Transverse colon (tissue), 4 donors: ENCODE results near the gene DNAJA4. TPM values are rescaled to one million over a fixed set of nuclear protein-coding genes. Genes with fewer than 3 reads are reported as not detected.

Experiments
- DNase-seq: peaks from one replicate; pipeline ENCODE4 v3.0.0-alpha.2; 2019
- H3K27ac ChIP-seq, 4 donors: fragments of 200-600 bp; sonication (generic); 2 replicates each; pipeline ENCODE4 v1.5.1; 2016 to 2018; ENCODE audit warnings: inconsistent platforms in 4 of 4
- H3K27me3 ChIP-seq: fragments of 200-600 bp; sonication (generic); 2 replicates; pipeline ENCODE4 v1.5.1; 2017; ENCODE audit warnings: inconsistent platforms
- H3K36me3 ChIP-seq, 4 donors: fragments of 200-600 bp; sonication (generic); 2 replicates each; pipeline ENCODE4 v1.5.1; 2017 to 2019; ENCODE audit warnings: inconsistent platforms in 4 of 4
- H3K4me1 ChIP-seq, 4 donors: fragments of 200-600 bp; sonication (generic); 2 replicates each; pipeline ENCODE4 v1.5.1; 2017 to 2020; ENCODE audit warnings: inconsistent platforms in 4 of 4
- H3K4me3 ChIP-seq, 4 donors: fragments of 200-600 bp; sonication (generic); 1 replicate in 1 of 4; 2 replicates in 3 of 4; pipeline versions ENCODE4 v1.5.1 to v1.6.1; 2017 to 2019; ENCODE audit warnings: inconsistent platforms in 4 of 4
- H3K9me3 ChIP-seq, 2 donors: fragments of 200-600 bp; sonication (generic); 2 replicates each; pipeline ENCODE4 v1.5.1; 2017 to 2019; ENCODE audit warnings: inconsistent platforms in 2 of 2
- CTCF ChIP-seq, 5 experiments: fragments of 200-600 bp in 3 of 5; fragments of 450-650 bp in 2 of 5; sonication (generic) in 3 of 5; IDR thresholded peaks; 1 replicate in 2 of 5; 2 replicates in 3 of 5; pipeline ENCODE4 v1.5.1; 2016 to 2017; ENCODE audit warnings: antibody characterized with exemption in 5 of 5, inconsistent platforms in 3 of 5, mild to moderate bottlenecking in 2 of 5, moderate library complexity in 1 of 5
- EP300 ChIP-seq: sonication (generic); formaldehyde crosslinking; IDR thresholded peaks from one replicate; pipeline ENCODE4 v1.6.1; 2017; ENCODE audit warnings: antibody characterized with exemption, low read depth
- POLR2A ChIP-seq: fragments of 450-650 bp; IDR thresholded peaks from one replicate; pipeline ENCODE4 v1.6.1; 2016; ENCODE audit warnings: antibody characterized with exemption, mild to moderate bottlenecking, moderate library complexity
- POLR2AphosphoS5 ChIP-seq, 3 donors: sonication (generic); formaldehyde crosslinking; IDR thresholded peaks; one replicate each; pipeline ENCODE4 v1.6.1; 2016; ENCODE audit warnings: antibody characterized with exemption in 3 of 3
- WGBS, 2 donors: methylation state at CpG; one replicate each; pipeline ENCODE4 v1.1.5; 2018; ENCODE audit warnings: low coverage in 1 of 2; 5-methylcytosine and 5-hydroxymethylcytosine counted together
- in situ Hi-C, 4 donors: fragments of 200-750 bp; cut with MboI; loops; one replicate each; pipeline versions ENCODE4 v1.15.0 to v1.15.1; 2017; ENCODE audit warnings: low sequenced_read_pairs in 3 of 4, low pct_ligation_motif_present in 1 of 4, low pct_unique_long_range_greater_than_20kb in 1 of 4
- intact Hi-C: fragments of 100-400 bp; cut with DNase I; formaldehyde crosslinking; loops from one replicate; pipeline ENCODE4 v1.15.1; 2023; ENCODE audit warnings: low total_unique reads
- total RNA-seq, 4 donors: library from RNA; depleted of rRNA; stranded (reverse); fragments of >200 nt; gene quantifications; one replicate each; pipeline ENCODE4 v1.1.0, GENCODE V29; 2016

Gene DNAJA4
- total RNA-seq, 4 donors from 2014 or later, result 34.9 to 69.9 (median 42.5) TPM

GRCh38 chr15:78284758-78285157, 20.4 kb downstream of the DNAJA4 start:
- Histone ChIP-seq H3K27ac (no peak overlapping the region), H3K4me1 (no peaks in the 10 kb centered on the region), H3K36me3 (peaks cover 0 to 32% (median 13%) of the 10 kb centered on the region in 4 donors), H3K27me3 (no peaks in the 10 kb centered on the region), H3K9me3 (no peaks in the 10 kb centered on the region), H3K4me3 (no peak overlapping the region)
- no peak for DNase-seq
- intact Hi-C loops (no loop called here), in situ Hi-C loops (no loop called here)
- no peak for TF ChIP-seq POLR2A
- TF ChIP-seq CTCF (IDR thresholded peaks at IDR 0.05), result no peak
- TF ChIP-seq POLR2AphosphoS5 (IDR thresholded peaks at IDR 0.05), result no peak
- no peak for TF ChIP-seq EP300
- 83 to 100% methylated on average over 1 to 4 of the region's 4 CpGs for WGBS, 2 donors

- in situ Hi-C loops (no loop called here), intact Hi-C loops (no loop called here)
- Histone ChIP-seq H3K4me3 (no peak overlapping the region), H3K4me1 (peaks cover 0 to 8% (median 0%) of the 10 kb centered on the region in 4 donors), H3K9me3 (no peaks in the 10 kb centered on the region), H3K27me3 (no peaks in the 10 kb centered on the region), H3K36me3 (peaks cover 0 to 6% (median 0%) of the 10 kb centered on the region in 4 donors), H3K27ac (no peak overlapping the region)
- no peak for DNase-seq
- TF ChIP-seq EP300, result no peak
- TF ChIP-seq CTCF (IDR thresholded peaks at IDR 0.05), result no peak
- TF ChIP-seq POLR2AphosphoS5 (IDR thresholded peaks at IDR 0.05), result no peak
- TF ChIP-seq POLR2A, result no peak
- 80 to 88% methylated on average over 1 to 3 of the region's 3 CpGs for WGBS, 2 donors
Measured at GRCh38 chr15:78290222-78290621, 25.9 kb downstream of the DNAJA4 start.

GRCh38 chr15:78291052-78291451, 26.7 kb downstream of the DNAJA4 start:
- in situ Hi-C loops, result no loop called here

GRCh38 chr15:78291698-78292097, 27.3 kb downstream of the DNAJA4 start:
- no peak for DNase-seq
- TF ChIP-seq POLR2A (no peak), EP300 (no peak), POLR2AphosphoS5 (IDR thresholded peaks at IDR 0.05) (no peak), CTCF (IDR thresholded peaks at IDR 0.05) (no peak)
- 96% methylated on average over 2 of the region's 2 CpGs; no CpG with 5 or more reads in 1 of the 2 donors for WGBS, 2 donors
- H3K9me3 ChIP-seq, result no peaks in the 10 kb centered on the region
- no peak overlapping the region for H3K4me3 ChIP-seq
- H3K4me1 ChIP-seq, result peaks cover 0 to 15% (median 4%) of the 10 kb centered on the region in 4 donors
- intact Hi-C loops (no loop called here), in situ Hi-C loops (no loop called here)
- H3K36me3 ChIP-seq, result peaks cover 0 to 6% (median 0%) of the 10 kb centered on the region in 4 donors
- no peak overlapping the region for H3K27ac ChIP-seq
- no peaks in the 10 kb centered on the region for H3K27me3 ChIP-seq

More at GRCh38 chr15:78291052-78291451, 26.7 kb downstream of the DNAJA4 start:
- no peak for TF ChIP-seq POLR2AphosphoS5 (IDR thresholded peaks at IDR 0.05)
- no peak for TF ChIP-seq POLR2A
- TF ChIP-seq EP300, result no peak
- no peak for TF ChIP-seq CTCF (IDR thresholded peaks at IDR 0.05)
- no peak overlapping the region for H3K27ac ChIP-seq
- no peaks in the 10 kb centered on the region for H3K9me3 ChIP-seq
- H3K4me3 ChIP-seq, result no peak overlapping the region
- H3K36me3 ChIP-seq, result peaks cover 0 to 6% (median 0%) of the 10 kb centered on the region in 4 donors
- intact Hi-C loops, result no loop called here
- DNase-seq, result no peak
- WGBS, 2 donors, result 72 to 100% methylated on average over 1 to 2 of the region's 2 CpGs
- H3K27me3 ChIP-seq, result no peaks in the 10 kb centered on the region
- peaks cover 0 to 15% (median 4%) of the 10 kb centered on the region in 4 donors for H3K4me1 ChIP-seq
